Liver (tissue), 3 donors: ENCODE measurements around the gene SRP14.

Source experiments
- RAD21 ChIP-seq, 2 donors: IDR thresholded peaks; 2 replicates each; pipeline ENCODE4 v1.6.1; 2016; ENCODE audit warnings: antibody characterized with exemption in 2 of 2, mild to moderate bottlenecking in 2 of 2
- TF ChIP-seq, protein P1 (sequence below): fragments of 150-350 bp; IDR thresholded peaks from 2 replicates; pipeline ENCODE4 v1.5.1; 2017; ENCODE audit warnings: improper control_type of control experiment, low read depth, low read length; ENCODE audit not compliant: missing input control
- donor health status: healthy.
- donor health status: healthy.

DNA sequence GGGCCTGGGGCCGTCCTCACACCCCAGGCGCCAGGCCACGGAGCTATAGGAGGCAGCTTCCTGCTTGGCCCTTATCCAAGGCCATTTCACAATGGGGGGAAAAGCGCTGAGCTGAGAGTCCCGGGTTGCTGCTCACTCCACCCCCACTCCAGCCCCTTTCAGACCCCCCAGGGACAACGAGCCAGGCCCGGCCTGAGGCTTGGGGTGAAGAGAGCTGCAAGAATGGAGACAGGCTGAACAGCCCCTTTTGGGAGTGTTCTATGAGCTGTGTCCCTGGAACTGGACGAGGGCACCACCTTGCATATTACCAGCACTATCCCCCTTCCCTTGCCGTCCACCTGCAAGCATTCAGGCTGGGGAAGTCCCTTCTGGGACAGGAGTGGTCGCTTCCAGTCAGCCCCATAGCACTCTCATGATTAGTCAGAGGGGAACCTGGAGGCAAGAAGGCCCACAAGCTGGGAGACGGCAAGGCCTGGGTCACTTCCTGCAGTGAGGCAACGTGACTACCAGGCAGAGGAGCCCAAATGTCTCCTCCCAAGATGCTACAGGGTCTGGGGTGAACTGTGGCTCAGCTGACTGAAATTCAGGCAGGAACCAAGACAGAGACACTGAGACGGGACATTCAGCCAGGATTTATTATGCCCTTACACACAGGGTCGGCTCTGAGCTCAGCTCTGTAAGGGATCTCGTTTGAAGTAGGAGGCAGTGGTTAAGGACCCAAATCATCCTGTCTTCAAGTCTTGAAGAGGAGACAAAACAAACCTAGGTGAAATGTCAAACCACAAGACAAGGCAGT, 8.6 kb upstream of the SRP14 start:
- TF ChIP-seq, protein P1, sequence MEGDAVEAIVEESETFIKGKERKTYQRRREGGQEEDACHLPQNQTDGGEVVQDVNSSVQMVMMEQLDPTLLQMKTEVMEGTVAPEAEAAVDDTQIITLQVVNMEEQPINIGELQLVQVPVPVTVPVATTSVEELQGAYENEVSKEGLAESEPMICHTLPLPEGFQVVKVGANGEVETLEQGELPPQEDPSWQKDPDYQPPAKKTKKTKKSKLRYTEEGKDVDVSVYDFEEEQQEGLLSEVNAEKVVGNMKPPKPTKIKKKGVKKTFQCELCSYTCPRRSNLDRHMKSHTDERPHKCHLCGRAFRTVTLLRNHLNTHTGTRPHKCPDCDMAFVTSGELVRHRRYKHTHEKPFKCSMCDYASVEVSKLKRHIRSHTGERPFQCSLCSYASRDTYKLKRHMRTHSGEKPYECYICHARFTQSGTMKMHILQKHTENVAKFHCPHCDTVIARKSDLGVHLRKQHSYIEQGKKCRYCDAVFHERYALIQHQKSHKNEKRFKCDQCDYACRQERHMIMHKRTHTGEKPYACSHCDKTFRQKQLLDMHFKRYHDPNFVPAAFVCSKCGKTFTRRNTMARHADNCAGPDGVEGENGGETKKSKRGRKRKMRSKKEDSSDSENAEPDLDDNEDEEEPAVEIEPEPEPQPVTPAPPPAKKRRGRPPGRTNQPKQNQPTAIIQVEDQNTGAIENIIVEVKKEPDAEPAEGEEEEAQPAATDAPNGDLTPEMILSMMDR: no peak
- no peak for TF ChIP-seq RAD21 (IDR thresholded peaks at IDR 0.05)
